K562 (cell line): ENCODE data around the gene AOC3. TPM values are rescaled to one million over a fixed set of nuclear protein-coding genes. Genes with fewer than 3 reads are reported as not detected.

Experiments
- ATAC-seq: fragments of 200-7000 bp; cut with Tn5 transposase; 3 replicates; pipeline ENCODE4 v1.9.1; 2020; ENCODE audit warnings: moderate library complexity
- BruUV-seq: library from RNA; stranded (reverse); fragments of 400-500 nt; replicated peaks from 2 replicates; lab custom pipeline; 2021; lab: Mats Ljungman, UMichigan
- CTCF ChIA-PET: fragments of 300-600 bp; formaldehyde crosslinking; extraction: SDS; loops from one replicate; lab custom pipeline; 2021; ENCODE audit warnings: low intra/inter-chr PET ratio; lab: Yijun Ruan, JAX
- POLR2A ChIA-PET: fragments of 300-600, 350-650 bp; sonication (Branson Sonifier 250); formaldehyde crosslinking; extraction: SDS; loops from one replicate; lab custom pipeline; 2021; ENCODE audit warnings: antibody characterized with exemption, inconsistent platforms; lab: Yijun Ruan, JAX
- DNase-seq, 4 experiments: peaks; one replicate each; pipeline versions ENCODE4 v3.0.0 to v3.0.0-alpha.2; 2011 to 2018; ENCODE audit warnings: low spot score in 3 of 4, mixed read lengths in 3 of 4; ENCODE audit errors: extremely low read depth in 1 of 4
- FAIRE-seq: peaks from 2 replicates; lab custom pipeline; 2011; peaks lifted over from hg19 to GRCh38; lab: Jason Lieb, UNC
- H2AFZ ChIP-seq: 2 replicates; pipeline ENCODE4 v1.6.0; 2011; ENCODE audit warnings: low read depth, low read length, control low read depth, inconsistent platforms
- H3K27ac ChIP-seq: fragments of 200-600 bp; 3 replicates; pipeline ENCODE4 v1.8.0; 2011; ENCODE audit warnings: low read depth, mild to moderate bottlenecking, control low read depth, inconsistent platforms, low read length, moderate library complexity, mixed read lengths; ENCODE audit errors: extremely low read depth
- H3K27me3 ChIP-seq, 2 experiments: fragments of 300-600 bp in 1 of 2; 2 replicates in 1 of 2; 3 replicates in 1 of 2; pipeline versions ENCODE4 v1.6.0 to v1.8.0; 2011; ENCODE audit warnings: inconsistent platforms in 2 of 2, low read length in 2 of 2, mild to moderate bottlenecking in 1 of 2, mixed read lengths in 1 of 2, moderate library complexity in 1 of 2; ENCODE audit not compliant: control insufficient read depth in 2 of 2, insufficient read depth in 2 of 2
- H3K36me3 ChIP-seq: fragments of 300-600 bp; 3 replicates; pipeline ENCODE4 v1.8.0; 2011; ENCODE audit warnings: mild to moderate bottlenecking, low read length, inconsistent platforms; ENCODE audit not compliant: control insufficient read depth, insufficient read depth
- H3K4me1 ChIP-seq, 2 experiments: fragments of 200-600 bp in 1 of 2; replicated peaks in 1 of 2; 2 replicates in 1 of 2; 3 replicates in 1 of 2; pipeline versions ENCODE4 v1.5.1 to v1.8.0; 2011; ENCODE audit warnings: inconsistent platforms in 2 of 2, low read length in 2 of 2, mild to moderate bottlenecking in 1 of 2, mixed read lengths in 1 of 2, moderate library complexity in 1 of 2; ENCODE audit not compliant: control insufficient read depth in 2 of 2, insufficient read depth in 2 of 2
- H3K4me2 ChIP-seq: 2 replicates; pipeline ENCODE4 v1.6.1; 2011; ENCODE audit warnings: low read length, control low read depth, inconsistent platforms, mixed read lengths; ENCODE audit not compliant: insufficient read depth
- H3K4me3 ChIP-seq: fragments of 200-600 bp; sonication (generic), shearing (Covaris generic); 2 replicates; pipeline ENCODE4 v1.5.1; 2016; ENCODE audit warnings: control low read depth, inconsistent platforms
- H3K79me2 ChIP-seq: fragments of 200-600 bp; 3 replicates; pipeline ENCODE4 v1.8.0; 2011; ENCODE audit warnings: low read length, inconsistent platforms; ENCODE audit not compliant: control insufficient read depth, insufficient read depth
- H3K9ac ChIP-seq, 2 experiments: 2 replicates each; pipeline versions ENCODE4 v1.6.0 to v1.6.1; 2011; ENCODE audit warnings: low read depth in 2 of 2, low read length in 2 of 2, control low read depth in 1 of 2, inconsistent platforms in 1 of 2, mild to moderate bottlenecking in 1 of 2, mixed read lengths in 1 of 2; ENCODE audit not compliant: insufficient read depth in 1 of 2
- H3K9me1 ChIP-seq: one replicate; pipeline ENCODE4 v1.6.0; 2011; ENCODE audit warnings: inconsistent platforms, mild to moderate bottlenecking, low read length, moderate library complexity; ENCODE audit not compliant: control insufficient read depth, insufficient read depth
- H3K9me3 ChIP-seq: replicated peaks from 2 replicates; pipeline ENCODE4 v1.5.1; 2011; ENCODE audit warnings: low read depth, low read length, inconsistent platforms; ENCODE audit not compliant: control insufficient read depth, insufficient read depth
- H4K20me1 ChIP-seq: replicated peaks from 2 replicates; pipeline ENCODE4 v1.6.1; 2011; ENCODE audit warnings: low read length, inconsistent platforms, mixed read lengths; ENCODE audit not compliant: control insufficient read depth, insufficient read depth
- ATF6 ChIP-seq: sonication (generic); formaldehyde crosslinking; IDR thresholded peaks from 2 replicates; pipeline ENCODE4 v1.4.0; 2020; ENCODE audit warnings: mild to moderate bottlenecking, missing genetic modification reagents
- E4F1 ChIP-seq: fragments of 250-450 bp; sonication (Bioruptor Pico); IDR thresholded peaks from 2 replicates; pipeline ENCODE4 v1.5.0; 2021; ENCODE audit warnings: mild to moderate bottlenecking, borderline replicate concordance
- JUND ChIP-seq, 2 experiments: IDR thresholded peaks; 2 replicates in 1 of 2; 3 replicates in 1 of 2; pipeline ENCODE4 v1.6.1; 2011; ENCODE audit warnings: borderline replicate concordance in 2 of 2, low read depth in 2 of 2, low read length in 2 of 2, improper control_type of control experiment in 1 of 2, missing biosample characterization in 1 of 2, missing genetic modification characterization in 1 of 2, missing genetic modification reagents in 1 of 2
- POLR2H ChIP-seq: IDR thresholded peaks from 2 replicates; pipeline ENCODE4 v1.6.1; 2016; ENCODE audit warnings: missing genetic modification characterization, low read depth, mild to moderate bottlenecking, control low read depth, missing compliant biosample characterization, moderate library complexity
- SPI1 ChIP-seq: IDR thresholded peaks from 2 replicates; pipeline ENCODE4 v1.6.1; 2011; ENCODE audit warnings: low read depth, low read length, control low read depth, borderline replicate concordance
- ZNF551 ChIP-seq: fragments of 250-450 bp; sonication (Bioruptor Pico); IDR thresholded peaks from 2 replicates; pipeline ENCODE4 v1.5.0; 2021; ENCODE audit warnings: mild to moderate bottlenecking, moderate library complexity
- ZNF75A ChIP-seq: fragments of 450-650 bp; formaldehyde crosslinking; IDR thresholded peaks from 2 replicates; pipeline ENCODE4 v1.4.0; 2020; ENCODE audit warnings: mild to moderate bottlenecking
- WGBS: fragments of 100-300 bp; shearing (Covaris generic); methylation state at CpG from one replicate; pipeline ENCODE4 v1.1.6; 2016; ENCODE audit warnings: low coverage, mixed read lengths; ENCODE audit not compliant: insufficient coverage; ENCODE audit errors: missing lambda C conversion rate; 5-methylcytosine and 5-hydroxymethylcytosine counted together
- in situ Hi-C: fragments of 300-500 bp; cut with MboI; formaldehyde crosslinking; loops from 4 replicates; pipeline ENCODE4 v1.15.0; 2018; ENCODE audit warnings: inconsistent platforms, mixed read lengths
- intact Hi-C: fragments of 100-400 bp; cut with micrococcal nuclease; formaldehyde crosslinking; loops from 2 replicates; pipeline ENCODE4 v1.14.2; 2022
- polyA plus RNA-seq, 8 experiments: library from polyadenylated mRNA; depleted of rRNA in 4 of 8; stranded (reverse) in 5 of 8; unstranded in 3 of 8; fragments of >200 nt; fragmentation: Nextera tagmentation in 2 of 8; fragmentation: Illumina TruSeq in 1 of 8; extraction: Ambion mirVana in 2 of 8; extraction: Trizol in 1 of 8; gene quantifications; 2 replicates each; pipeline versions ENCODE4 v1.2.1 to v1.2.3, GENCODE V29; 2011 to 2014; ENCODE audit warnings: inconsistent platforms in 1 of 8, missing spikeins in 1 of 8
- total RNA-seq, 7 experiments: library from RNA; depleted of rRNA in 6 of 7; stranded (reverse); fragments of >200 nt in 6 of 7; fragmentation: Illumina TruSeq in 2 of 7; extraction: Trizol in 2 of 7; gene quantifications; 2 replicates each; pipeline versions ENCODE4 v1.2.1 to v1.2.3, GENCODE V29; 2011 to 2021; ENCODE audit warnings: low replicate concordance in 1 of 7

AOC3 gene
- total and polyA plus RNA-seq, 9 of the 15 experiments (the other 6 are each of a cell fraction or from before 2014, with no cell fraction given) = 0.09 to 0.42 (median 0.22) TPM; not detected in 3

- TF ChIP-seq POLR2H (tag) (no peak), JUND (IDR thresholded peaks at IDR 0.05; ENCODE audit: borderline replicate concordance, low read depth, low read length) (no peak), JUND (tag; IDR thresholded peaks at IDR 0.05; ENCODE audit: borderline replicate concordance, low read depth, low read length) (no peak), E4F1 (CRISPR knock-in tag) (no peak), ZNF551 (CRISPR knock-in tag) (no peak), ATF6 (no peak)
Observed at GRCh38 chr17:42852351-42852750, 1.4 kb downstream of the AOC3 start (continued).

- Histone ChIP-seq H3K36me3 (no peaks in the 10 kb centered on the region), H3K9me1 (no peaks in the 10 kb centered on the region), H3K4me1 (peaks cover 3 to 7% of the 10 kb centered on the region in 2 experiments; a peak in 2 of 5 replicates), H3K4me3 (no peak overlapping the region), H3K27ac (no peak overlapping the region), H3K79me2 (no peaks in the 10 kb centered on the region), H3K27me3 (no peaks in the 10 kb centered on the region), H3K9ac (no peak overlapping the region), H3K4me2 (no peak overlapping the region), H3K9me3 (no peaks in the 10 kb centered on the region), H2AFZ (no peak overlapping the region), H4K20me1 (no peaks in the 10 kb centered on the region)
- intact Hi-C loops = no loop called here
- WGBS = 15% methylated on average over 4 of the region's 4 CpGs
- BruUV-seq = no TSS peak
- DNase-seq (no peak), ATAC-seq (peak; percentile 53; the same call in 1 of the 3 replicates), FAIRE-seq (no peak)
- CTCF ChIA-PET = no interaction called here
- in situ Hi-C loops = no loop called here
- no peak for TF ChIP-seq ZNF75A (CRISPR knock-in tag)
- 0 out of 2 replicates have a peak, but pooled peaks have one; percentile 46 for TF ChIP-seq SPI1
- POLR2A ChIA-PET = interaction anchor here (0.6 to 1.0 kb wide), 3 partner anchors 8 to 112 kb away, joined by 3 to 6 read pairs (median 3); partner anchors contain the start of gene AOC2
Observed at GRCh38 chr17:42853004-42853403, 2.0 kb downstream of the AOC3 start.
